ENCODE results near the gene TMEM183A. TPM values are rescaled to one million over a fixed set of nuclear protein-coding genes. Genes with fewer than 3 reads are reported as not detected.

The TMEM183A gene
- total RNA-seq, 1 experiment from 2014 or later, result 59.1 TPM

DNA sequence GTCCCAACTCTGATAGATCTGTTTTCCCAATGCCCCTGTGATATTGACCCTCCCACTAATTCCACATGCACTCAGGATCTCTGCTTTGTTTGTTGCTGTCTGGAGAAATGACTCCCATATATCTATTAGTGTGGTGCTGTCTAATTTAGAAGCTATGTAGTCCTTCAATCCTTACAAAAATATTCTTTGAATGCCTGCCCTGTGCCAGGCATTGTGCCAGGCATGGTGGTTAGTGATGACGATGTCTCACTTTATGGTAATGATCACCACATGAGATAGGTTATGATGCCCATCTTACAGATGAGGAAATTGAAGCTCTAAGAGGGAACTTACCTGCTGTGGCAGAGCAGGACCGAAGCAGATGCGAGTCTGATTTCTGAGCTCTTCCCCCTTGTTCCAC, 65.7 kb downstream of the TMEM183A start:
- POLR2A ChIA-PET, result no interaction called here
- ATAC-seq, result no peak
- in situ Hi-C loops (cut with HindIII; ENCODE audit: low pct_unique_long_range_greater_than_20kb, low sequenced_read_pairs) (no loop called here), intact Hi-C loops (cut with micrococcal nuclease; ENCODE audit: unreplicated experiment) (no loop called here)
- H3K4me3 ChIP-seq (ENCODE audit: low read depth in 2 of 2, low read length in 2 of 2), result no peak overlapping the region
- no peaks in the 10 kb centered on the region for H3K4me1 ChIP-seq (ENCODE audit: control insufficient read depth, insufficient read depth, low read length)
- H3K9me3 ChIP-seq (ENCODE audit: control insufficient read depth, insufficient read depth, low read depth, low read length), result no peaks in the 10 kb centered on the region
- CTCF ChIA-PET, result interaction anchor here (0.6 kb wide), 1 partner anchor 265 kb away, joined by 7 read pairs; no protein-coding TSS in a partner anchor
- DNase-seq (ENCODE audit: low read depth, low spot score), result no peak
- TF ChIP-seq, protein P1, sequence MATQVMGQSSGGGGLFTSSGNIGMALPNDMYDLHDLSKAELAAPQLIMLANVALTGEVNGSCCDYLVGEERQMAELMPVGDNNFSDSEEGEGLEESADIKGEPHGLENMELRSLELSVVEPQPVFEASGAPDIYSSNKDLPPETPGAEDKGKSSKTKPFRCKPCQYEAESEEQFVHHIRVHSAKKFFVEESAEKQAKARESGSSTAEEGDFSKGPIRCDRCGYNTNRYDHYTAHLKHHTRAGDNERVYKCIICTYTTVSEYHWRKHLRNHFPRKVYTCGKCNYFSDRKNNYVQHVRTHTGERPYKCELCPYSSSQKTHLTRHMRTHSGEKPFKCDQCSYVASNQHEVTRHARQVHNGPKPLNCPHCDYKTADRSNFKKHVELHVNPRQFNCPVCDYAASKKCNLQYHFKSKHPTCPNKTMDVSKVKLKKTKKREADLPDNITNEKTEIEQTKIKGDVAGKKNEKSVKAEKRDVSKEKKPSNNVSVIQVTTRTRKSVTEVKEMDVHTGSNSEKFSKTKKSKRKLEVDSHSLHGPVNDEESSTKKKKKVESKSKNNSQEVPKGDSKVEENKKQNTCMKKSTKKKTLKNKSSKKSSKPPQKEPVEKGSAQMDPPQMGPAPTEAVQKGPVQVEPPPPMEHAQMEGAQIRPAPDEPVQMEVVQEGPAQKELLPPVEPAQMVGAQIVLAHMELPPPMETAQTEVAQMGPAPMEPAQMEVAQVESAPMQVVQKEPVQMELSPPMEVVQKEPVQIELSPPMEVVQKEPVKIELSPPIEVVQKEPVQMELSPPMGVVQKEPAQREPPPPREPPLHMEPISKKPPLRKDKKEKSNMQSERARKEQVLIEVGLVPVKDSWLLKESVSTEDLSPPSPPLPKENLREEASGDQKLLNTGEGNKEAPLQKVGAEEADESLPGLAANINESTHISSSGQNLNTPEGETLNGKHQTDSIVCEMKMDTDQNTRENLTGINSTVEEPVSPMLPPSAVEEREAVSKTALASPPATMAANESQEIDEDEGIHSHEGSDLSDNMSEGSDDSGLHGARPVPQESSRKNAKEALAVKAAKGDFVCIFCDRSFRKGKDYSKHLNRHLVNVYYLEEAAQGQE (IDR thresholded peaks at IDR 0.05; ENCODE audit: insufficient read depth in 1 of 2, low read depth in 2 of 2, low read length in 1 of 2), result no peak
- no peak for TF ChIP-seq TCF7L2 (IDR thresholded peaks at IDR 0.05; ENCODE audit: low read depth, low read length)
- TF ChIP-seq SIN3A (IDR thresholded peaks at IDR 0.05; ENCODE audit: borderline replicate concordance, insufficient read depth, low read depth, low read length), result no peak
- no peak for TF ChIP-seq POLR2AphosphoS5 (IDR thresholded peaks at IDR 0.05; ENCODE audit: low read depth, low read length)
- TF ChIP-seq, protein P2, sequence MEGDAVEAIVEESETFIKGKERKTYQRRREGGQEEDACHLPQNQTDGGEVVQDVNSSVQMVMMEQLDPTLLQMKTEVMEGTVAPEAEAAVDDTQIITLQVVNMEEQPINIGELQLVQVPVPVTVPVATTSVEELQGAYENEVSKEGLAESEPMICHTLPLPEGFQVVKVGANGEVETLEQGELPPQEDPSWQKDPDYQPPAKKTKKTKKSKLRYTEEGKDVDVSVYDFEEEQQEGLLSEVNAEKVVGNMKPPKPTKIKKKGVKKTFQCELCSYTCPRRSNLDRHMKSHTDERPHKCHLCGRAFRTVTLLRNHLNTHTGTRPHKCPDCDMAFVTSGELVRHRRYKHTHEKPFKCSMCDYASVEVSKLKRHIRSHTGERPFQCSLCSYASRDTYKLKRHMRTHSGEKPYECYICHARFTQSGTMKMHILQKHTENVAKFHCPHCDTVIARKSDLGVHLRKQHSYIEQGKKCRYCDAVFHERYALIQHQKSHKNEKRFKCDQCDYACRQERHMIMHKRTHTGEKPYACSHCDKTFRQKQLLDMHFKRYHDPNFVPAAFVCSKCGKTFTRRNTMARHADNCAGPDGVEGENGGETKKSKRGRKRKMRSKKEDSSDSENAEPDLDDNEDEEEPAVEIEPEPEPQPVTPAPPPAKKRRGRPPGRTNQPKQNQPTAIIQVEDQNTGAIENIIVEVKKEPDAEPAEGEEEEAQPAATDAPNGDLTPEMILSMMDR (IDR thresholded peaks at IDR 0.05), result no peak
- no peaks in the 10 kb centered on the region for H3K27me3 ChIP-seq (ENCODE audit: control insufficient read depth, insufficient read depth, low read length)
- no TSS peak for BruUV-seq (replicated peaks)
- H3K27ac ChIP-seq (ENCODE audit: low read length), result no peak overlapping the region
- no peaks in the 10 kb centered on the region for H3K36me3 ChIP-seq (ENCODE audit: control insufficient read depth, insufficient read depth, low read length)

DNA sequence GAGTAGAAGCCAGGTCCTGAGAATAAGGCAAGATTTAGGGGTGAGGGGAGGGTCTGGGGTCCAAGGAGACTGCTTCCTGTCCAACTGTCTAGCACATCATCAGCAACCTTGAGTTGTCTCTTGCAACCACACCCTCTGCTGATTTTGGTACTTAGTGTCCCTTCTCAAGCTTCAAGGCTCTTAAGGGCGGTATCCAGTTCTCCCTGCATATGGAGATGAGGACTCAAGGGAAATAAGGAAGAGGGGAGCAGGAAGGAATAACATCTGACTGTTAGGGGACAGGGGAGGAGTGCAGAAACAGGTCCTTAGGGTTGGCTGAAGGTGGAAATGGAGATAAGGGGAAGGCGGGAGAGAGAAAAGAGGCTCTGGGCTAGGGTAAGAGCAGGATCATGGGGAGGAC, 66.3 kb downstream of the TMEM183A start:
- Histone ChIP-seq H3K4me3 (ENCODE audit: low read depth in 2 of 2, low read length in 2 of 2) (no peak overlapping the region), H3K36me3 (ENCODE audit: control insufficient read depth, insufficient read depth, low read length) (no peaks in the 10 kb centered on the region), H3K27ac (ENCODE audit: low read length) (no peak overlapping the region), H3K4me1 (ENCODE audit: control insufficient read depth, insufficient read depth, low read length) (no peaks in the 10 kb centered on the region), H3K9me3 (ENCODE audit: control insufficient read depth, insufficient read depth, low read depth, low read length) (no peaks in the 10 kb centered on the region), H3K27me3 (ENCODE audit: control insufficient read depth, insufficient read depth, low read length) (no peaks in the 10 kb centered on the region)
- CTCF ChIA-PET, result interaction anchor here (0.6 kb wide), 1 partner anchor 265 kb away, joined by 7 read pairs; no protein-coding TSS in a partner anchor
- POLR2A ChIA-PET, result no interaction called here
- in situ Hi-C loops (cut with HindIII; ENCODE audit: low pct_unique_long_range_greater_than_20kb, low sequenced_read_pairs) (no loop called here), intact Hi-C loops (cut with micrococcal nuclease; ENCODE audit: unreplicated experiment) (no loop called here)
- DNase-seq (ENCODE audit: low read depth, low spot score) (no peak), ATAC-seq (no peak)
- no TSS peak for BruUV-seq (replicated peaks)
- TF ChIP-seq, protein P1 (IDR thresholded peaks at IDR 0.05; ENCODE audit: insufficient read depth in 1 of 2, low read depth in 2 of 2, low read length in 1 of 2), result no peak
- no peak for TF ChIP-seq POLR2AphosphoS5 (IDR thresholded peaks at IDR 0.05; ENCODE audit: low read depth, low read length)
- TF ChIP-seq, protein P2 (IDR thresholded peaks at IDR 0.05), result no peak
- TF ChIP-seq TCF7L2 (IDR thresholded peaks at IDR 0.05; ENCODE audit: low read depth, low read length), result no peak
- TF ChIP-seq SIN3A (IDR thresholded peaks at IDR 0.05; ENCODE audit: borderline replicate concordance, insufficient read depth, low read depth, low read length), result no peak

Measured in Panc1 (cell line).